Measurements from ENCODE around the gene TMEM126A. TPM values are rescaled to one million over a fixed set of nuclear protein-coding genes. Genes with fewer than 3 reads are reported as not detected.

TMEM126A gene
- total and polyA plus RNA-seq, 2 of the 13 experiments (the other 11 are each of a cell fraction or from before 2014, with no cell fraction given): 59.5 to 66.9 TPM

- TF ChIP-seq, protein P1, sequence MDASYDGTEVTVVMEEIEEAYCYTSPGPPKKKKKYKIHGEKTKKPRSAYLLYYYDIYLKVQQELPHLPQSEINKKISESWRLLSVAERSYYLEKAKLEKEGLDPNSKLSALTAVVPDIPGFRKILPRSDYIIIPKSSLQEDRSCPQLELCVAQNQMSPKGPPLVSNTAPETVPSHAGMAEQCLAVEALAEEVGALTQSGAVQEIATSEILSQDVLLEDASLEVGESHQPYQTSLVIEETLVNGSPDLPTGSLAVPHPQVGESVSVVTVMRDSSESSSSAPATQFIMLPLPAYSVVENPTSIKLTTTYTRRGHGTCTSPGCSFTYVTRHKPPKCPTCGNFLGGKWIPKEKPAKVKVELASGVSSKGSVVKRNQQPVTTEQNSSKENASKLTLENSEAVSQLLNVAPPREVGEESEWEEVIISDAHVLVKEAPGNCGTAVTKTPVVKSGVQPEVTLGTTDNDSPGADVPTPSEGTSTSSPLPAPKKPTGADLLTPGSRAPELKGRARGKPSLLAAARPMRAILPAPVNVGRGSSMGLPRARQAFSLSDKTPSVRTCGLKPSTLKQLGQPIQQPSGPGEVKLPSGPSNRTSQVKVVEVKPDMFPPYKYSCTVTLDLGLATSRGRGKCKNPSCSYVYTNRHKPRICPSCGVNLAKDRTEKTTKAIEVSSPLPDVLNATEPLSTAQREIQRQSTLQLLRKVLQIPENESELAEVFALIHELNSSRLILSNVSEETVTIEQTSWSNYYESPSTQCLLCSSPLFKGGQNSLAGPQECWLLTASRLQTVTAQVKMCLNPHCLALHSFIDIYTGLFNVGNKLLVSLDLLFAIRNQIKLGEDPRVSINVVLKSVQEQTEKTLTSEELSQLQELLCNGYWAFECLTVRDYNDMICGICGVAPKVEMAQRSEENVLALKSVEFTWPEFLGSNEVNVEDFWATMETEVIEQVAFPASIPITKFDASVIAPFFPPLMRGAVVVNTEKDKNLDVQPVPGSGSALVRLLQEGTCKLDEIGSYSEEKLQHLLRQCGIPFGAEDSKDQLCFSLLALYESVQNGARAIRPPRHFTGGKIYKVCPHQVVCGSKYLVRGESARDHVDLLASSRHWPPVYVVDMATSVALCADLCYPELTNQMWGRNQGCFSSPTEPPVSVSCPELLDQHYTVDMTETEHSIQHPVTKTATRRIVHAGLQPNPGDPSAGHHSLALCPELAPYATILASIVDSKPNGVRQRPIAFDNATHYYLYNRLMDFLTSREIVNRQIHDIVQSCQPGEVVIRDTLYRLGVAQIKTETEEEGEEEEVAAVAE (CRISPR knock-in tag; IDR thresholded peaks at IDR 0.05; ENCODE audit: borderline replicate concordance): peak; percentile 70; the same call in 1 of the 2 replicates
- TF ChIP-seq KLF16 (CRISPR knock-in tag; IDR thresholded peaks at IDR 0.05): peak in 1 of 2 experiments; percentile 40; a peak in 1 of 4 replicates
- no peak for TF ChIP-seq ZNF572 (CRISPR knock-in tag; IDR thresholded peaks at IDR 0.05)
- peak; percentile 21; the same call in 1 of the 2 replicates for TF ChIP-seq ZSCAN30 (CRISPR knock-in tag; IDR thresholded peaks at IDR 0.05)
- peak; percentile 63; the same call in 1 of the 2 replicates for TF ChIP-seq ZNF343 (CRISPR knock-in tag; IDR thresholded peaks at IDR 0.05)
- peak; percentile 63 for TF ChIP-seq AGO1 (IDR thresholded peaks at IDR 0.05; ENCODE audit: low read depth, low read length, poor library complexity, severe bottlenecking)
- TF ChIP-seq PAF1 (CRISPR knock-in tag; IDR thresholded peaks at IDR 0.05): no peak
- no peak for TF ChIP-seq PBX2 (CRISPR knock-in tag; IDR thresholded peaks at IDR 0.05)
- TF ChIP-seq EP300 (IDR thresholded peaks at IDR 0.05; ENCODE audit: low read depth in 2 of 2, low read length in 2 of 2): peak in 1 of 2 experiments; percentile 7; a peak in 1 of 4 replicates
- TF ChIP-seq EP300 (CRISPR knock-in tag; IDR thresholded peaks at IDR 0.05; ENCODE audit: borderline replicate concordance): no peak; the same call in 1 of the 2 replicates
- peak; percentile 49; the same call in 1 of the 2 replicates for TF ChIP-seq ZGPAT (CRISPR knock-in tag; IDR thresholded peaks at IDR 0.05)
- peak; percentile 66; the same call in 1 of the 2 replicates for TF ChIP-seq ZNF34 (CRISPR knock-in tag; IDR thresholded peaks at IDR 0.05; ENCODE audit: borderline replicate concordance)
- TF ChIP-seq NFYC (CRISPR knock-in tag; IDR thresholded peaks at IDR 0.05): peak; percentile 86
- TF ChIP-seq TCF7 (IDR thresholded peaks at IDR 0.05; ENCODE audit: low read depth): no peak
- TF ChIP-seq RXRA (CRISPR knock-in tag; IDR thresholded peaks at IDR 0.05): peak; percentile 57; the same call in 1 of the 2 replicates
- peak; percentile 30; the same call in 1 of the 2 replicates for TF ChIP-seq RARA (CRISPR knock-in tag; IDR thresholded peaks at IDR 0.05)
- TF ChIP-seq ZNF232 (CRISPR knock-in tag; IDR thresholded peaks at IDR 0.05; ENCODE audit: borderline replicate concordance): 0 out of 2 replicates have a peak, but pooled peaks have one; percentile 61
- TF ChIP-seq GATAD1 (CRISPR knock-in tag; IDR thresholded peaks at IDR 0.05): peak; percentile 95
- TF ChIP-seq, protein P2, sequence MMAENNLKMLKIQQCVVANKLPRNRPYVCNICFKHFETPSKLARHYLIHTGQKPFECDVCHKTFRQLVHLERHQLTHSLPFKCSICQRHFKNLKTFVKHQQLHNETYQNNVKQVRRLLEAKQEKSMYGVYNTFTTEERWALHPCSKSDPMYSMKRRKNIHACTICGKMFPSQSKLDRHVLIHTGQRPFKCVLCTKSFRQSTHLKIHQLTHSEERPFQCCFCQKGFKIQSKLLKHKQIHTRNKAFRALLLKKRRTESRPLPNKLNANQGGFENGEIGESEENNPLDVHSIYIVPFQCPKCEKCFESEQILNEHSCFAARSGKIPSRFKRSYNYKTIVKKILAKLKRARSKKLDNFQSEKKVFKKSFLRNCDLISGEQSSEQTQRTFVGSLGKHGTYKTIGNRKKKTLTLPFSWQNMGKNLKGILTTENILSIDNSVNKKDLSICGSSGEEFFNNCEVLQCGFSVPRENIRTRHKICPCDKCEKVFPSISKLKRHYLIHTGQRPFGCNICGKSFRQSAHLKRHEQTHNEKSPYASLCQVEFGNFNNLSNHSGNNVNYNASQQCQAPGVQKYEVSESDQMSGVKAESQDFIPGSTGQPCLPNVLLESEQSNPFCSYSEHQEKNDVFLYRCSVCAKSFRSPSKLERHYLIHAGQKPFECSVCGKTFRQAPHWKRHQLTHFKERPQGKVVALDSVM (CRISPR knock-in tag; IDR thresholded peaks at IDR 0.05): peak; percentile 73
- TF ChIP-seq MBD4 (IDR thresholded peaks at IDR 0.05; ENCODE audit: borderline replicate concordance, low read length): no peak; the same call in 1 of the 2 replicates
- TF ChIP-seq PCBP1 (IDR thresholded peaks at IDR 0.05; ENCODE audit: borderline replicate concordance, low read depth, low read length): no peak
Measured at GRCh38 chr11:85647604-85648299, at the start of gene TMEM126A (continued).

All from HepG2 (cell line).